Measurements from ENCODE around the gene HIF1A.
"Not testable (repeated sequence)": the region's sequence is repeated elsewhere in the genome, so short reads cannot be mapped to it uniquely, and the experiment has no call there.

HIF1A gene

GRCh38 chr14:61705017-61705416 is 9.7 kb downstream of the HIF1A start:
- TF ChIP-seq CTCF (IDR thresholded peaks at IDR 0.05; ENCODE audit: low read depth, low read length, missing control alignments), result no peak
- no peak for DNase-seq (ENCODE audit: low read depth)
- H3K4me3 ChIP-seq (ENCODE audit: low read depth, low read length), result no peak overlapping the region

GRCh38 chr14:61706096-61706690 is 10.9 kb downstream of the HIF1A start:
- no peak overlapping the region for H3K4me3 ChIP-seq (ENCODE audit: low read depth, low read length)
- no peak for DNase-seq (ENCODE audit: low read depth)
- TF ChIP-seq CTCF (IDR thresholded peaks at IDR 0.05; ENCODE audit: low read depth, low read length, missing control alignments), result no peak

GRCh38 chr14:61707774-61708173 is 12.5 kb downstream of the HIF1A start:
- not testable (repeated sequence) for H3K4me3 ChIP-seq (ENCODE audit: low read depth, low read length); DNase-seq (ENCODE audit: low read depth)

- DNase-seq (ENCODE audit: low read depth); H3K4me3 ChIP-seq (ENCODE audit: low read depth, low read length): not testable (repeated sequence)
Observed at GRCh38 chr14:61708693-61709092, 13.4 kb downstream of the HIF1A start.

GRCh38 chr14:61710853-61711817 is 15.8 kb downstream of the HIF1A start:
- DNase-seq (ENCODE audit: low read depth), result no peak
- no peak overlapping the region; the same call in 1 of the 2 replicates for H3K4me3 ChIP-seq (ENCODE audit: low read depth, low read length)

GRCh38 chr14:61712137-61712536 is 16.8 kb downstream of the HIF1A start:
- no peak overlapping the region for H3K4me3 ChIP-seq (ENCODE audit: low read depth, low read length)
- no peak for TF ChIP-seq CTCF (IDR thresholded peaks at IDR 0.05; ENCODE audit: low read depth, low read length, missing control alignments)
- DNase-seq (ENCODE audit: low read depth), result no peak

More at GRCh38 chr14:61710853-61711817, 15.8 kb downstream of the HIF1A start:
- TF ChIP-seq CTCF (IDR thresholded peaks at IDR 0.05; ENCODE audit: low read depth, low read length, missing control alignments), result no peak

- no peak for TF ChIP-seq CTCF (IDR thresholded peaks at IDR 0.05; ENCODE audit: low read depth, low read length, missing control alignments)
Observed at GRCh38 chr14:61713724-61714437, 18.6 kb downstream of the HIF1A start.

More at GRCh38 chr14:61713724-61714437, 18.6 kb downstream of the HIF1A start:
- DNase-seq (ENCODE audit: low read depth), result no peak
- H3K4me3 ChIP-seq (ENCODE audit: low read depth, low read length), result no peak overlapping the region

Data from GM12864 (cell line).